Nephron progenitor cell (in vitro differentiated cells): ENCODE results near the gene APBB1IP.

Experiments
- DNase-seq: peaks from one replicate; pipeline ENCODE4 v3.0.0; 2021
- H3K27ac Mint-ChIP-seq: 2 replicates; pipeline ENCODE4 v1.8.0; 2021; ENCODE audit warnings: mild to moderate bottlenecking, moderate library complexity, mixed read lengths
- H3K27me3 Mint-ChIP-seq: 2 replicates; pipeline ENCODE4 v1.8.0; 2021; ENCODE audit warnings: mild to moderate bottlenecking, low read depth, mixed read lengths; ENCODE audit not compliant: poor library complexity
- H3K36me3 Mint-ChIP-seq: 2 replicates; pipeline ENCODE4 v1.8.0; 2021; ENCODE audit warnings: low read depth, mixed read lengths
- H3K4me1 Mint-ChIP-seq: 2 replicates; pipeline ENCODE4 v1.8.0; 2021; ENCODE audit warnings: mixed read lengths
- H3K4me3 Mint-ChIP-seq: 2 replicates; pipeline ENCODE4 v1.8.0; 2021; ENCODE audit warnings: mild to moderate bottlenecking, moderate library complexity, mixed read lengths
- H3K9me3 Mint-ChIP-seq: 2 replicates; pipeline ENCODE4 v1.8.0; 2021; ENCODE audit warnings: mild to moderate bottlenecking, moderate library complexity, mixed read lengths
- CTCF ChIP-seq: fragments of 200-600 bp; sonication (generic); IDR thresholded peaks from 2 replicates; pipeline ENCODE4 v1.5.0; 2021; ENCODE audit warnings: antibody characterized with exemption

APBB1IP gene

GRCh38 chr10:26554246-26554645 lies 116.1 kb downstream of the APBB1IP start:
- no peak for DNase-seq
- no peak overlapping the region for H3K4me3 Mint-ChIP-seq
- H3K27me3 Mint-ChIP-seq: peaks cover 14% of the 10 kb centered on the region
- peaks cover 24% of the 10 kb centered on the region for H3K9me3 Mint-ChIP-seq
- H3K36me3 Mint-ChIP-seq: peaks cover 5% of the 10 kb centered on the region
- no peak for TF ChIP-seq CTCF
- no peaks in the 10 kb centered on the region for H3K4me1 Mint-ChIP-seq
- no peak overlapping the region for H3K27ac Mint-ChIP-seq

- peaks cover 20% of the 10 kb centered on the region for H3K27me3 Mint-ChIP-seq
- no peak for DNase-seq
- no peak overlapping the region for H3K27ac Mint-ChIP-seq
- no peaks in the 10 kb centered on the region for H3K36me3 Mint-ChIP-seq
- H3K4me3 Mint-ChIP-seq: no peak overlapping the region
- H3K4me1 Mint-ChIP-seq: no peaks in the 10 kb centered on the region
- no peak for TF ChIP-seq CTCF
- H3K9me3 Mint-ChIP-seq: peaks cover 8% of the 10 kb centered on the region
Observed at GRCh38 chr10:26555719-26556368, 117.7 kb downstream of the APBB1IP start.

- H3K27me3 Mint-ChIP-seq: peaks cover 21% of the 10 kb centered on the region
- peak; percentile 21 for DNase-seq
- H3K36me3 Mint-ChIP-seq: no peaks in the 10 kb centered on the region
- no peaks in the 10 kb centered on the region for H3K4me1 Mint-ChIP-seq
- H3K4me3 Mint-ChIP-seq: no peak overlapping the region
- H3K27ac Mint-ChIP-seq: no peak overlapping the region
- peak; percentile 94 for TF ChIP-seq CTCF
- H3K9me3 Mint-ChIP-seq: no peaks in the 10 kb centered on the region
Observed at GRCh38 chr10:26556748-26557640, 118.9 kb downstream of the APBB1IP start.

- H3K36me3 Mint-ChIP-seq: no peaks in the 10 kb centered on the region
- H3K4me1 Mint-ChIP-seq: no peaks in the 10 kb centered on the region
- H3K27ac Mint-ChIP-seq: no peak overlapping the region
- no peak for DNase-seq
- no peak for TF ChIP-seq CTCF
- no peak overlapping the region for H3K4me3 Mint-ChIP-seq
- peaks cover 26% of the 10 kb centered on the region for H3K27me3 Mint-ChIP-seq
- H3K9me3 Mint-ChIP-seq: no peaks in the 10 kb centered on the region
Observed at GRCh38 chr10:26557641-26558014, 119.5 kb downstream of the APBB1IP start.

- no peak overlapping the region for H3K27ac Mint-ChIP-seq
- H3K4me1 Mint-ChIP-seq: peaks cover 6% of the 10 kb centered on the region
- no peaks in the 10 kb centered on the region for H3K36me3 Mint-ChIP-seq
- TF ChIP-seq CTCF: no peak
- DNase-seq: peak; percentile 75
- peak overlapping the region; percentile 84 for H3K4me3 Mint-ChIP-seq
- peaks cover 7% of the 10 kb centered on the region for H3K9me3 Mint-ChIP-seq
- H3K27me3 Mint-ChIP-seq: peaks cover 73% of the 10 kb centered on the region
Observed at GRCh38 chr10:26566525-26567350, 128.6 kb downstream of the APBB1IP start.
